Glomerular visceral epithelial cell (primary cell): ENCODE measurements around the gene IGF2R.
"Not testable (repeated sequence)": the region's sequence is repeated elsewhere in the genome, so short reads cannot be mapped to it uniquely, and the experiment has no call there.

Source experiments
- DNase-seq: peaks from one replicate; pipeline ENCODE4 v3.0.0-alpha.2; 2016; ENCODE audit errors: extremely low spot score

Gene IGF2R

GRCh38 chr6:160124007-160124406 is 155.1 kb downstream of the IGF2R start:
- no peak for DNase-seq

- no peak for DNase-seq
These were observed 155.7 kb downstream of the IGF2R start for GRCh38 chr6:160124605-160125004.

GRCh38 chr6:160125105-160125504 is 156.2 kb downstream of the IGF2R start:
- not testable (repeated sequence) for DNase-seq

GRCh38 chr6:160127270-160128124 is 158.6 kb downstream of the IGF2R start:
- no peak for DNase-seq

- no peak for DNase-seq
These were observed 159.3 kb downstream of the IGF2R start for GRCh38 chr6:160128125-160128683.

- no peak for DNase-seq
These were observed 160.1 kb downstream of the IGF2R start for GRCh38 chr6:160128879-160129516.

GRCh38 chr6:160129881-160130615 is 161.2 kb downstream of the IGF2R start:
- DNase-seq = no peak

GRCh38 chr6:160130729-160131484 is 162.0 kb downstream of the IGF2R start:
- no peak for DNase-seq

- DNase-seq = no peak
These were observed 162.9 kb downstream of the IGF2R start for GRCh38 chr6:160131636-160132296.

GRCh38 chr6:160132297-160132637 is 163.4 kb downstream of the IGF2R start:
- DNase-seq = no peak

- peak; percentile 34 for DNase-seq
These were observed 164.0 kb downstream of the IGF2R start for GRCh38 chr6:160132776-160133338.

GRCh38 chr6:160133441-160134336 is 164.8 kb downstream of the IGF2R start:
- DNase-seq = no peak

- DNase-seq = not testable (repeated sequence)
These were observed 165.5 kb downstream of the IGF2R start for GRCh38 chr6:160134337-160134751.

GRCh38 chr6:160134779-160135547 is 166.1 kb downstream of the IGF2R start:
- DNase-seq = no peak

- no peak for DNase-seq
These were observed 167.2 kb downstream of the IGF2R start for GRCh38 chr6:160135907-160136655.

GRCh38 chr6:160137130-160137988 is 168.5 kb downstream of the IGF2R start:
- no peak for DNase-seq
